Spinal cord (tissue), 10 donors: Measurements from ENCODE around the gene INPP4A. TPM values are rescaled to one million over a fixed set of nuclear protein-coding genes. Genes with fewer than 3 reads are reported as not detected.

ENCODE experiments used
- DNase-seq, 6 donors: peaks; one replicate each; pipeline versions ENCODE4 v3.0.0 to v3.0.0-alpha.2; 2013 to 2015; ENCODE audit warnings: low spot score in 6 of 6, low read depth in 4 of 6
- H3K27ac ChIP-seq: one replicate; pipeline ENCODE4 v1.5.1; 2013; ENCODE audit warnings: low read depth, low read length, control low read depth
- H3K27me3 ChIP-seq: one replicate; pipeline ENCODE4 v1.6.1; 2013; ENCODE audit warnings: low read length; ENCODE audit not compliant: control insufficient read depth, insufficient read depth
- H3K36me3 ChIP-seq: one replicate; pipeline ENCODE4 v1.6.1; 2013; ENCODE audit warnings: low read length; ENCODE audit not compliant: control insufficient read depth, insufficient read depth
- H3K4me1 ChIP-seq: one replicate; pipeline ENCODE4 v1.6.1; 2013; ENCODE audit warnings: low read length; ENCODE audit not compliant: control insufficient read depth, insufficient read depth
- H3K4me3 ChIP-seq: one replicate; pipeline ENCODE4 v1.5.1; 2013; ENCODE audit warnings: low read depth, low read length, control low read depth
- H3K9me3 ChIP-seq: one replicate; pipeline ENCODE4 v1.6.1; 2013; ENCODE audit warnings: low read length; ENCODE audit not compliant: control insufficient read depth, insufficient read depth
- WGBS: methylation state at CpG from one replicate; pipeline ENCODE4 v1.1.5; 2013; ENCODE audit warnings: missing lambda C conversion rate; ENCODE audit not compliant: insufficient coverage; 5-methylcytosine and 5-hydroxymethylcytosine counted together
- polyA plus RNA-seq, 2 donors: library from polyadenylated mRNA; unstranded; fragments of 120-200 nt; gene quantifications; one replicate each; pipeline ENCODE4 v1.2.1, GENCODE V29; 2013; ENCODE audit not compliant: insufficient read length in 2 of 2
- total RNA-seq, 2 donors: library from RNA; depleted of rRNA in 1 of 2; stranded (reverse); fragments of 120-200 nt in 1 of 2; fragments of >200 nt in 1 of 2; gene quantifications; one replicate each; pipeline versions ENCODE4 v1.2.3 to v1.2.4, GENCODE V29; 2013 to 2014
- donor health status: healthy.

Gene INPP4A
- total and polyA plus RNA-seq, 4 donors: 31.2 to 55.0 (median 42.0) TPM

GRCh38 chr2:98465456-98466226 lies 21.0 kb downstream of the INPP4A start:
- Histone ChIP-seq H3K36me3 (peaks cover 6% of the 10 kb centered on the region), H3K27me3 (no peaks in the 10 kb centered on the region), H3K27ac (no peak overlapping the region), H3K9me3 (no peaks in the 10 kb centered on the region), H3K4me1 (peaks cover 35% of the 10 kb centered on the region), H3K4me3 (no peak overlapping the region)
- peak in 2 of 6 donors; percentile 83 to 93 for DNase-seq
- 42% methylated on average over 8 of the region's 11 CpGs for WGBS

GRCh38 chr2:98467082-98467536 lies 22.5 kb downstream of the INPP4A start:
- H3K27me3 ChIP-seq: no peaks in the 10 kb centered on the region
- H3K36me3 ChIP-seq: peaks cover 6% of the 10 kb centered on the region
- no peaks in the 10 kb centered on the region for H3K9me3 ChIP-seq
- no peak overlapping the region for H3K27ac ChIP-seq
- no peak overlapping the region for H3K4me3 ChIP-seq
- H3K4me1 ChIP-seq: peaks cover 31% of the 10 kb centered on the region
- no peak for DNase-seq
- 88% methylated on average over 3 of the region's 11 CpGs for WGBS

- peaks cover 34% of the 10 kb centered on the region for H3K4me1 ChIP-seq
- no peaks in the 10 kb centered on the region for H3K27me3 ChIP-seq
- no CpG with 5 or more reads among the region's 3 CpGs for WGBS
- no peak overlapping the region for H3K27ac ChIP-seq
- H3K36me3 ChIP-seq: peaks cover 6% of the 10 kb centered on the region
- DNase-seq: no peak
- no peaks in the 10 kb centered on the region for H3K9me3 ChIP-seq
- H3K4me3 ChIP-seq: no peak overlapping the region
These were observed 23.0 kb downstream of the INPP4A start for GRCh38 chr2:98467652-98468051.

GRCh38 chr2:98468621-98469236 lies 24.1 kb downstream of the INPP4A start:
- peaks cover 10% of the 10 kb centered on the region for H3K36me3 ChIP-seq
- 100% methylated on average over 1 of the region's 5 CpGs for WGBS
- peaks cover 33% of the 10 kb centered on the region for H3K4me1 ChIP-seq
- H3K4me3 ChIP-seq: no peak overlapping the region
- H3K9me3 ChIP-seq: no peaks in the 10 kb centered on the region
- H3K27me3 ChIP-seq: no peaks in the 10 kb centered on the region
- H3K27ac ChIP-seq: no peak overlapping the region
- DNase-seq: peak in 1 of 6 donors; percentile 46

GRCh38 chr2:98469862-98470544 lies 25.3 kb downstream of the INPP4A start:
- whole genome bisulfite sequencing: 95% methylated on average over 7 of the region's 11 CpGs
- no peak for DNase-seq
- Histone ChIP-seq H3K4me3 (no peak overlapping the region), H3K4me1 (peaks cover 35% of the 10 kb centered on the region), H3K27me3 (no peaks in the 10 kb centered on the region), H3K27ac (no peak overlapping the region), H3K36me3 (peaks cover 15% of the 10 kb centered on the region), H3K9me3 (no peaks in the 10 kb centered on the region)

GRCh38 chr2:98470851-98471255 lies 26.2 kb downstream of the INPP4A start:
- Histone ChIP-seq H3K4me1 (peaks cover 33% of the 10 kb centered on the region), H3K27me3 (no peaks in the 10 kb centered on the region), H3K4me3 (no peak overlapping the region), H3K27ac (no peak overlapping the region), H3K36me3 (peaks cover 15% of the 10 kb centered on the region), H3K9me3 (no peaks in the 10 kb centered on the region)
- WGBS: 94% methylated on average over 2 of the region's 7 CpGs
- no peak for DNase-seq

GRCh38 chr2:98471402-98472131 lies 26.9 kb downstream of the INPP4A start:
- no peak overlapping the region for H3K4me3 ChIP-seq
- peaks cover 33% of the 10 kb centered on the region for H3K4me1 ChIP-seq
- no peak for DNase-seq
- H3K36me3 ChIP-seq: peaks cover 15% of the 10 kb centered on the region
- no peak overlapping the region for H3K27ac ChIP-seq
- no peaks in the 10 kb centered on the region for H3K27me3 ChIP-seq
- WGBS: 83% methylated on average over 9 of the region's 10 CpGs
- H3K9me3 ChIP-seq: no peaks in the 10 kb centered on the region

GRCh38 chr2:98472132-98472650 lies 27.5 kb downstream of the INPP4A start:
- Histone ChIP-seq H3K4me3 (no peak overlapping the region), H3K36me3 (peaks cover 18% of the 10 kb centered on the region), H3K9me3 (no peaks in the 10 kb centered on the region), H3K4me1 (peaks cover 38% of the 10 kb centered on the region), H3K27me3 (no peaks in the 10 kb centered on the region), H3K27ac (no peak overlapping the region)
- 78% methylated on average over 5 of the region's 5 CpGs for WGBS
- DNase-seq: no peak
